ENCODE results near the gene CAPN5.

- TF ChIP-seq CTCF (IDR thresholded peaks at IDR 0.05; ENCODE audit: low read depth, low read length) (no peak), EZH2phosphoT487 (IDR thresholded peaks at IDR 0.05; ENCODE audit: low read depth) (no peak)
Observed at GRCh38 chr11:77118086-77118485, 51.3 kb downstream of the CAPN5 start.

All from OCI-LY3 (cell line).